Kidney tubule cell (primary cell): ENCODE results near the gene BASP1.
"Not testable (repeated sequence)": the region's sequence is repeated elsewhere in the genome, so short reads cannot be mapped to it uniquely, and the experiment has no call there.

Experiments
- DNase-seq: peaks from one replicate; pipeline ENCODE4 v3.0.0-alpha.2; 2018; ENCODE audit warnings: low spot score

Gene BASP1

DNA sequence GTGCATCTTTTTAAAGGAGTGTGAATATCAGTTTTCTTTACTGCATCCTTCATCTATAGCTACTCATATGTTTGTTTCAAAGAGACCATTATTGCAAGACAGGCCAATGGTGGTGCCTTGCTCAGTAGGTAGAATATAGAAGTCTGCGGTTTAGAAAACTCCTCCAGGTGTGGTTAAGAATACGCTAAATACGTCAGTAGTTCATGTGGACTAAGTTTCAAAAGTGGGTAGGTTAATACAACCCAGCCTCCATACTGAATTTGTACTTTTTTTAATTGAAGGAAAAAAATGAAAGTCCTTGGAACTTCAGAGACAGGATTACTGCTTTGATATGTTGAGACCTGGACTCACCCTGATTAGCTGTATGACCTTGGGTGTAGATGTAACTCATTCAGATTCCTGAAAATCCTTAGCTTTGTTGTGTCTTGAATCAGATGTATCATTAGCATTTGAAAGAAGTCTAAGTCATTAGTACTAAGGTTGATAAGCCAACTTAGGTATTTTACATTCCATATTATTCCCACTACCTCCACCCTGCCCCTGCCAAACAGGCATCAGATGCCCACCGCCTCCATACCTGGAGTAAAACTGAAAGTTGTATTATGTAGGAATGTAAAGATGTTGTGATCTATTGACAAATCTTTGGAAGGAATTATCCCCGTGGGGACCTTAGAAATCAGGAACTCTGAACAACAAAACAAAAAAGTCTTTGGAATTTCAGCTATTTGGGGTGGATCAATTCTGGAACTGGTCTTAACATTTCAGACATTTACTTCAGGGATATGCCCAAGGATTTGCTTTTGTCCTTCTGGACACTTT, 6.1 kb downstream of the BASP1 start:
- DNase-seq: no peak

DNA sequence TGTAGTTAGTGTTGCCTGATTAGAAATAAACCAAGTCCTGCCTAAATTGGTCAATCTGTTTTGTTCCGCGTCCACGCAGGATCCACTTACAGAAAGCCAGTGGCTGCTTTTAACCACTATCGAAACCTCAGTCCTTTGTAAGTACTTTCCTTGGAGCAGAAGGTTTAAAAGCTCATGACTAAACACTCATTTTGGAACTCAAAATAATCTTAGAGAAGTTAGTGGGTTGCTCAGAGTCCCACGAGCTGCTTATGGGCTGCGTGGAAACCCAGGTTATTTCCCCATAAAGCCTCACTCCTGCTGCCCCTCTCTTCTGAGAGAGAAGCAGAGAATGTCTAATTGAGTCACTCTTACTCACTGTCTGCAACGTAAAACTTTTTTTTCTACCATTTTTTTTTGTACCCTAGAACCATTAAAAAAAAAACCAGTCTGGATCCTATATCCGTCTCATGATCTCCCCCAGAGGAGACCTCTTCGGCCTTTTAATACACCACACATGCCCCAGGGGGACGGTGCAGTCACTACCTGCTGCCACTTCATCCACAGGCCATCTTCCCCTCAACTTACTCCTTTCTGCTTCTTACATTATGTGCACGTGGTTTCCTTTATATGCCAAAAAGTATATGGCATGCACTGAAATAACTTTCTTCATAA, 7.6 kb downstream of the BASP1 start:
- no peak for DNase-seq

GRCh38 chr5:17225520-17225919, 8.1 kb downstream of the BASP1 start:
- DNase-seq: no peak

DNA sequence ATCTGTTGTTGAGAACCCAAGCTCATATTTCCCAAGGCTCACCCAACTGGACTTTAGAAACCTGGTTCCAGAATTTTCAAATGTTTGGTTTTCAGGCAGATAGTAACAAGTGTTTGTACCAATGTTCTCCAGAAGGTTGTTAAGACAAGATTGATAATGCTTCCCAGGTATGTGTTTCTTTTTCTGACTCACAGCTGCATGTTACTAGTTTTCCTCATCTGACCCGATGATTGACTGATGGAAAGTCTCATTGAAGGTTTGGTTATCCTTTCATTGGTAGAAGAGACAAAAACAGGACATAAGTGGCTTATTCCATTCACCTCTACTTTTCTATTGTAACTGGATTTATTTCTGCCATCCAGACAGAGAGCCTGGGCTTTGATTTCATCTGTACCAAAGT, 10.4 kb downstream of the BASP1 start:
- peak; percentile 18 for DNase-seq

GRCh38 chr5:17228821-17229291, 11.4 kb downstream of the BASP1 start:
- DNase-seq: peak; percentile 14

DNA sequence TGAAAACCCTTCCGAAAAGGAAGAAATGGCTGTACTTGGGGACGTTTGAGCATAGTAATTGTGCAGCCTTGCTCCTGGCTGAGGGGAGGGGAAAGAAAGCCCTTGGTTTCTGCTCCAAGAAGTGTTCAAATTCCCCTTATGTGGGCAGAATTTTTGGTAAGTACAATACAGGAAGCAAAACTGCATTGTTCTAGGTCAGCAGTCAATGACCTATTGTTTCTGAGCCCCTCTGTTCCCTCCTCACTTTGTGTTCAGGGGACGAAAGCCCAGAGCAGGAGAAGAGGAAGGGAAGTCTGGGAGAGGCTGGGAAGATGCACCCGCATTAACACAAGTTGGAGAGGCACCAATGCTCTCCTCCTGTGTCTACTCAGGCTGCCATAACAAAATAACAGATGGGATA, 11.9 kb downstream of the BASP1 start:
- DNase-seq: no peak

DNA sequence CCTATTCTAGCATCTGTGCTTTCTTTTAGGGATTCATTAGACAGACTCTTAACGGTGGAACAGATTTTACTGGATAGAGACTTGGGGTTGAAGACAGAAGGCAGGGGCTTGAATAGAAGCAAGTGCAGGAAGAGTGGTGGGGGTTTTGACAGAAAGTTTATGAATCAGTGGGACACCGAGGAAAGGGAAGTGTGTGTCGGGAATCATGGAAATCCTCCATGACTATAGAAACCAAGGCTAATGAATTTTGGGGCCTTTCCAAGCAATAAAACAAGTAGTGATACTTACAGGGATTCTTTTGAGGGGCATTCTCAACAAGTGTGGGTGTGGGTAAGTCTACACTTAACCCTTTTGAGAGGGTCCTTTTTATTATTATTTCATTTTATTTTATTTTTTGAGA, 12.8 kb downstream of the BASP1 start:
- no peak for DNase-seq

GRCh38 chr5:17230808-17231525, 13.5 kb downstream of the BASP1 start:
- no peak for DNase-seq

DNA sequence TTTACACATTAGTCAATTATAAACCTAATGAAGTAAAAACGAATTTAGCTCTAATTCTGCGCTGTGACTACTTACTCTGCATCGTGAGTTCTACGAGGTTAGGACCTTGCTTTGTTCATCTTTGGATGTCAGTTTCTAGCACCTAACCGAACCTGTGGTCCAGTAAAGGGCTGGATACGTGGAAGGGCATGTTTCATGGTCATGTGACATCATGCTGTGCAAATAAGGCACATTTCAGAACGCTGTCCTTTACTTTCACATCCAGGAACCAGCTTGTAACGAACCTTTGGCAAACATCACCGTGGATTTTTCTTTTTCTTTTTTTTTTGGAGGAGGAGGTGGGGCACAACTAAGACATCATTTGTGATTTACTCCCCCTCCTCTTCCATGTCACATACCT, 15.0 kb downstream of the BASP1 start:
- no peak for DNase-seq

- no peak for DNase-seq
These were observed 16.1 kb downstream of the BASP1 start for GRCh38 chr5:17233488-17233887.

- no peak for DNase-seq
These were observed 16.9 kb downstream of the BASP1 start for GRCh38 chr5:17234374-17234773.

DNA sequence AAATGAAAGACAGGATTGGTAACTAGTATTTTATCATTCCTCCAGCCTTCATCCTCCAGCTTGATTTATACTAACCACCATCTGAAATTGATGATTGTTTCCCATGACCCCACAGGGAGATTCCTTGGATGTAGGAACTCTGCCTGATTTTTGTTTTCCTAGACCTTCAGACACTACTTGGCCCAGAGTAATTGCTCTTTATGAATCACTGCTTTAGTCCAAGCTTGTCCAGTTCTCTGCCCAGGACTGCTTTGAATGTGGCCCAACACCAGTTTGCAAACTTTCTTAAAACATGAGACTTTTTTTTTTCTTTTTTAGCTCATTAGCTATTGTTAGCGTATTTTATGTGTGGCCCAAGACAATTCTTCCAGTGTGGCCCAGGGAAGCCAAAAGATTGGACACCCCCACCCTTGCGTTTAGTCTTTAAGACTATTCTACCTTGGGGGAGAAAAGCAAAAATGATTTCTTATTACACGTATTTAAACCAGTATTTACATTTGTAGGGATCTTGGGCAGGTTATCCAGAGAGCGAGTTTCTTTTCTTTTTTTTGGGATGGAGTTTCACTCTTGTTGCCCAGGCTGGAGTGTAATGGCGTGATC, 18.4 kb downstream of the BASP1 start:
- DNase-seq: no peak

GRCh38 chr5:17238521-17239041, 21.1 kb downstream of the BASP1 start:
- DNase-seq: peak; percentile 51

DNA sequence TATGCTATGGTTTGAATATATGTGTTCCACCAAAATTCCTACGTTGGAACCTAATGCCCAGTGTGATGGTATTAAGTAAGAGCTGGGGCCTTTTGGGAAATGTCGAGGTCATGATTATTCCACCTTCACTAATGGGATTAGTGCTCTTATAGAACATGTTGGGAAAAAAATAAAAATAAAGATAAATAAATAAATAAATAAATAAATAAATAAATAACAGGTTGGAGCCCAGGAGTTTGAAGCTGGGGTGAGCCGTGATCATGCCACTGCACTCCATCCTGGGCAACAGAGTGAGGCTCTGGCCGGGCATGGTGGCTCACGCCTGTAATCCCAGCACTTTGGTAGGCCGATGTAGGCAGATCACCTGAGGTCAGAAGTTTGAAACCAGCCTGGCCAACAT, 22.5 kb downstream of the BASP1 start:
- DNase-seq: no peak

DNA sequence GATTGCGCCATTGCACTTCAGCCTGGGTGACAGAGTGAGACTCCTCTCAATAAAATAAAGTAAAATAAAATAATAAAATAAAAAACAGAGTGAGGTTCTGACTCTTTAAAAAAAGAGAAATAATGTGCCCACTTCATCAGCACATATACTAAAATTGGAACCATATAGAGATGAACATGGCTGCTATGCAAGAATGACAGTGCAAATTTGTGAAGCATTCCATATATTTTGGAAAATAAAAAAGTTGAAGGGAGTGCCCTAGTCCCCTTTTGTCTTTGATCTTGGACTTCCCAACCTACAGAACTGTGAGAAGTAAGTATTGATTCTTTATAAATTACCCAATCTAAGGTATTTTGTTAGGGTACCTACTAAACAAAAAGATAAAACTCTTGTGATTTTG, 23.1 kb downstream of the BASP1 start:
- DNase-seq: no peak

DNA sequence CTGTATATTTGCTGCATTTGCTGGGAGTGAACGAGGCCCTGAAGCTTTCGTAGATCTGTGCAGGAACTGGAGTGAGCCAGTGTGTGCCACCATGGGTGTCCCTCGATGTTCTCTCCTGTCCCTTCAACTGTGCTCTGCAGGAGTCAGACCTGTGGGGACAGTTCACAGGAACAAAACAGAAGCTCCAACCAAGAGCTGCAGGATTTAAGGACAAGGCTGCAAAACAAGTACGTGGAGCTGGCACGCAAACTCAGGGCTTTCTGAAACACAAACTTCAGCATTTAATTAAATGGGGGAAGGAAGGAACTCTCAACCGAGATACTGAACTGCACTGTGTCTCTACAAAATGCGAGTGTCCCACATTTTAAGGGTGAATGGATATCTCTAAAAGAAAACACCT, 24.2 kb downstream of the BASP1 start:
- DNase-seq: no peak

DNA sequence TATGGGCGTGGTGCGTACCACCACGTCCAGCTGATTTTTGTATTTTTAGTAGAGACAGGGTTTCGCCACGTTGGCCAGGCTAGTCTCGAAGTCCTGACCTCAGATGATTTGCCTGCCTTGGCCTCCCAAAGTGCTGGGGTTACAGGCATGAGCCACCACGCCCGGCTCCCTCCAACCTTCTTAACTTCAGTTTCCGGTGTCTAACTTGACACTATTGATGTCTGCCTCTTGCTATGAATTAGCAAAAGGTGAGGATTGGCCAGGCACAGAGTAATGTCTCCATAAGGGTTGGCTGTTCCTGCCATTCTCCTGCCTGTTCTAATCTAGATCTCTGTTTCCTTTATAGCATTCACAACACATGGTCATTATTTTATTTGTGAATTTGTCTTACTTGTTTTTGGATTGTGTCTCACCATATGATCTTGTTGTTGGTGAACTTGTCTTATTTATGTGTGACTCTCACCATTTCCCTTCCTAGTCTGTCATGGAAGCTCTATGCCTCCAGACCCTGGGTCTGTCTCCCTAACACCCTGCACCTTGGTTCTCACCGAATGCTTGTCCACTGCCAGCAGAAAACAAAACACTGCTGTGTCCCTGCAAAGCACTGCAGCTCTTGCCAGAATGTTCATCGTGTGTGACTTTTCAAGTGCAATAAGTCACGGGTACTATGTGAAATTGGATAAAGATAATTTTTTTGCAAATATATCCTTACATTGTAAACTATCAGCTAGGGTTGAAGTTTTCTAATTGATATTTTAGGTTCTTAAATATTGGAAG, 26.0 kb downstream of the BASP1 start:
- DNase-seq: no peak

GRCh38 chr5:17249029-17249634, 31.7 kb downstream of the BASP1 start:
- peak; percentile 93 for DNase-seq

DNA sequence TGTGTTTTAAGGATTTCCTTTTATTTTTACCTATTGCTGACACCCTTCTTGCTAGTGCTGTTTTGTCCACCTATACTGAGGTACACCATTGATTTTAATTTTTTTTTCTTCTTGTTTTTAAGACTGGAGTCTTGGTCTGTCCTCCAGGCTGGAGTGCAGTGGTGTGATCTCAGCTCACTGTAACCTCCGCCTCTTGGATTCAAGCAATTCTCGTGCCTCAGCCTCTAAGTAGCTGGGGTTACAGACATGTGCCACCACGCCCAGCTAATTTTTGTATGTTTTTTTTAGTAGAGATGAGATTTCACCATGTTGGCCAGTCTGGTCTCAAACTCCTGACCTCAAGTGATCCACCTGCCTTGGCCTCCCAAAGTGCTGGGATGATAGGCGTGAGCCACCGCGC, 32.4 kb downstream of the BASP1 start:
- not testable (repeated sequence) for DNase-seq

- peak; percentile 47 for DNase-seq
These were observed 35.1 kb downstream of the BASP1 start for GRCh38 chr5:17252543-17252942.

GRCh38 chr5:17255471-17256021, 38.1 kb downstream of the BASP1 start:
- DNase-seq: no peak
